T-helper 2 cell treated with Interferon-gamma antibody and Interleukin-4, amounts not matched to agents 100 ng/mL and 5 ng/mL, for 36 hours (primary cell): ENCODE data around the gene RAB4B. TPM values are rescaled to one million over a fixed set of nuclear protein-coding genes. Genes with fewer than 3 reads are reported as not detected.
"Not testable (repeated sequence)": the region's sequence is repeated elsewhere in the genome, so short reads cannot be mapped to it uniquely, and the experiment has no call there.

Source experiments
- intact Hi-C: fragments of 100-400 bp; cut with micrococcal nuclease; formaldehyde crosslinking; loops from one replicate; pipeline ENCODE4 v1.15.1; 2023
- total RNA-seq: library from RNA; stranded (reverse); gene quantifications from 2 replicates; pipeline ENCODE4 v1.2.3, GENCODE V29; 2022

Gene RAB4B
- total RNA-seq, 1 donor from 2014 or later = 45.6 TPM

DNA sequence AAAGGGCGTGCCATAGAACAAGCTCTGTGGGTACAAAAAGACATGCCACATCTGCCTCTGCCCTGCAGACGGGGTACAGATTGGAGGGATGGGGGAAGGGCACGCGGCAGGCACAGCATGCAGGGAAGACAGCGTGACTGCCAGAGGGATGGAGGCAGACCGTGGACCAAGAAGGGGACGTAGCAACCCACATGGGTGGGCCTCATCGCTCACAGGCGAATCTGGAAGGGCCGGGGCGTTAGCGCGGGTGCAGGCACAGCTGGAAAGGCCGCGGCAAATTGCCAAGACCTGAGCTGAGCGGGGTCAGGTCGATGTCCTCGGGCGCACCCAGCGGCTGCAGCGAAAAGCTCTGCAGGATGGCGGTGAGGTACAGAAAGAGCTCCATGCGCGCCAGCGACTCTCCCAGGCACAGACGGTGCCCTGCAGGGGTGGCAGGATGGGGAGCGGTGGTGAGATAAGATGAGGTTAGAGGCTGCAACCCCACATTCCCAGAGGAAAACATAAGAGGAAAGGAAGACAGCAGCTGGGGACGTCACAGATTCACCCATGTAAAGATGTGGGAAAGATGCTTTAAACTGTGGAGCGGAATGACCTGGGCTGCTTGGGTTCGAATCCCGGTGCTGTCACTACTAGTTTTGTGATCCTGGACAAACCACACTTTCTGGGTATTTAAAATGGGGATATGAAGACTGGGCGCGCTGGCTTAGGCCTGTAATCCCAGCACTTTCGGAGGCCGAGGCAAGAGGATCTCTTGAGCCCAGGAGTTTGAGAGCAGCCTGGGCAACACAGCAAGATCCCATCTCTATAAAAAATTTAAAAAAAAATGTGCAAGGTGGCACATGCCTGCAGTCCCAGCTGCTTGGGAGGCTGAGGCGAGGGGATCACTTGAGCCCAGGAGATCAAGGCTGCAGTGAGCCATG is 40.7 kb downstream of the RAB4B start:
- intact Hi-C loops = loop anchor here (1.0 kb wide), 1 partner anchor 155 kb away; no protein-coding TSS in a partner anchor

DNA sequence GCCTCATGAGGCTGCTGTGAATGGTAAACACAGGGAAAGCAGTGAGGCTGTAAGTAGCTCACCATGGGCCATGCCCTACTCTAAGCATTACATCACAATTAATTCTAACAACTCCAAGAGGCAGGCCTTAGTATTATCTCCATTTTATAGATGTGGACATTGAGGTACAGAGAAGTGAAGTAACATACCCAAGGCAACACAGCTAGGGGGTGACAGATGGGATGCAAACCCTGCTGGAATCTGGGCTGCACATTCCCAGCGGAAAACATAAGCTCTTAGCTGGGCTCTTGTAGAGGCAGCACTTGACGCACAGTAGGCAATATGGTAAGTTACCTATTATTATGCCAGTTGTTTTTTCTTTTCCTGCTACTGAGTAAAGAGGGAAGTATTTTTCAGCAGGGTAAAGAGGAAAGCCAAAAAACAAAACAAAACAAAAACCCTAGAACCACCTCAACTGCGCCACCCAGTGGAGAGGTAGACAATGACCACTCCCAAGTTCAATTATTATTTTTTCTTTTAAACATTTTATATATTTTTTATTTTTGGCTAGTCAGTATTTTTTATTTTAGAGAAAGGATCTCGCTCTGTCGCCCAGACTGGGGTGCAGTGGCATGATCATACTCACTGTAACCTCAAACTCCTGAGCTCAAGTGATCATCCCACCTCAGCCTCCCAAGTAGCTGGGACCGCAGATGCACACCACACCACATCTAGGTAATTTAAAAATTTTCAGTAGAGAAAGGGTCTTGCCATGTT is 41.6 kb downstream of the RAB4B start:
- intact Hi-C loops = loop anchor here (1.0 kb wide), 1 partner anchor 156 kb away; no protein-coding TSS in a partner anchor

GRCh38 chr19:40822161-40822560 is 44.1 kb downstream of the RAB4B start:
- intact Hi-C loops = no loop called here

GRCh38 chr19:40822704-40823553 is 44.9 kb downstream of the RAB4B start:
- intact Hi-C loops = not testable (repeated sequence)

DNA sequence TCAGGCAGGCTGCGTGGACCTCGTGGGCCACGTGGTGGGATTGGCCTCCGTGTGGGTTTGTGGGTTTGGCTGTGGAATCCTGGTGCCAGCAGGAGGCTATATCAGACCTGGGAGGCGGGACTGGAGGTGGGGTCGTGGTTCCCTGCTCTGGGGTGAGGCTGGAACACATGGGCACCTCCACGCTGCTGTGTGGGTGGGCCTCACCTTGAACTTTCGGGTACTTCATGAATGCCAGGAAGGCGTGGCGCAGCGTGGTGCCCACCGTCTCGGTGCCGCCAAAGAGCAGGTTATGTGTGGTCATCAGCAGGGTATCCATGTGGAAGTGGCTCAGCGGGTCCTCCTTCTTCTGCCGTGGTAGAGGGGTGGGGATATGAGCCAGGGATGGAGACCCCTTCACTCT is 46.9 kb downstream of the RAB4B start:
- intact Hi-C loops = not testable (repeated sequence)

DNA sequence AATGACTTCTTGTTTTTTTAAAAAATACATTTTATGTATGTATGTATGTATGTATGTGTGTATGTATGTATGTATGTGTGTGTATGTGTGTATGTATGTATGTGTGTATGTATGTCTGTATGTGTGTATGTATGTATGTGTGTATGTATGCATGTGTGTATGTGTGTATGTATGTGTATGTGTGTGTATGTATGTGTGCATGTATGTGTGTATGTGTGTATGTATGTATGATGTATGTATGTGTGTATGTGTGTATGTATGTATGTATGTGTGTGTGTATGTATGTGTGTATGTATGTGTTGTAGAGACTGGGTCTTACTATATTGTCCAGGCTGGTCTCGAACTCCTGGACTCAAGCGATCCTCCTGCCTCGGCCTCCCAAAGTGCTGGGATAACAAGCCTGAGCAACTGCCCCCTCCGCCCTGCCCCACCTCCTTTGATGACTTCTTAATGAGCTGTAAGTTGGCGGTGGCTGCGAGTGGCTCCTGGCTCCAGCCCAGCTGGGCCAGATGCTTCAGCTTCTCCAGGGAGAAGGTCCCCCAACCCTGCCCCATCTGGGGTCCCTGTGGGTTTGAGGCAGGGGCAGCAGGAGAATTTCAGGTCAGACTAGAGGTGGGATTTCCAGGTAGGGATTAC is 47.5 kb downstream of the RAB4B start:
- intact Hi-C loops = not testable (repeated sequence)

DNA sequence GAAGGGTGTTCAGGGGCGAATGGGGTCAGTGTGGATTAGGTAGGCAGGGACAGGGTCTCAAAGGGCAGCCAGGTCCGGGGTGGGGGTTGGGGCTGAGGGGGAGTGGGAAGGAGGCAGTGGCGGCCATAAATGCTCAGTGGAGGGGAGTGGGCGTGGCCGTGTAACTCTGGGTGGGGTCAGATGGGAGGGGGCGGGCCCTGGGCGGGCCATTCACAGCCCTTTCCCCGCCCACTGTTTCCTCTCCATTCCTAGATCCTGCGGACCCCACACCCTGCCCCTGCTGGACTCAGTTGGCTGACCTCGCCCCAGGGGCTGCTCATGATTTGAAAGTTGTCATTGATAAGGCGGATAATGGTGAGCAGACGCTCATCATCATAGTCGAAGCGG is 48.3 kb downstream of the RAB4B start:
- intact Hi-C loops = not testable (repeated sequence)

DNA sequence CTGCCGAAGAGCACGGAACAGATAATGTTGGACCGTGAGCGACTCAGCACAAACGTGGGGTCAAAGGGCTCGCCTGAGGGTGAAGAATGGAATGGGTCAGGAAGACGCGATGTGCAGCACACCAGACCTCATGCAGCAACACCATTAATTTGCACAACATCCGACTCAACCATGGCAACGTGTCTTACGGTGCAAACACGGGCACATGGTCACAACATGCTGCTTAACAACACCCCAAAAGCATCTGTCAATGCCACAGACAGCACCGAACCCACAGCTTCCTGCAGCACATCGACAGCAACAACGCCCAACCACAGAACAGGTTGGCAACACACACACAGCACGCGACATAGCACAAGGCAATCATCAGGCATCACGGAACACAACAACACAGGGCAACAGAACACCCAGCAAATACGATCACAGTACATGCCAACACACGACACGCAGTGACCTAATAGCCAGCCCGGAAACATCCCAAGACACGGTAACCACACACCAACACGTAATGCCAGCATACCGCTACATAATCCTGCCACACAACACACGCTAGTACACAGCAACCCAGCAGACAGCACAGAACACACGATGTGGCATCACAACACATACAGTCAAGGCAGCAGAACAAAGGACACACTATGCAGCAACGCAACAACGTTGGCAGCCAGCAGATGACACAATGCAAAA is 48.8 kb downstream of the RAB4B start:
- intact Hi-C loops = not testable (repeated sequence)

DNA sequence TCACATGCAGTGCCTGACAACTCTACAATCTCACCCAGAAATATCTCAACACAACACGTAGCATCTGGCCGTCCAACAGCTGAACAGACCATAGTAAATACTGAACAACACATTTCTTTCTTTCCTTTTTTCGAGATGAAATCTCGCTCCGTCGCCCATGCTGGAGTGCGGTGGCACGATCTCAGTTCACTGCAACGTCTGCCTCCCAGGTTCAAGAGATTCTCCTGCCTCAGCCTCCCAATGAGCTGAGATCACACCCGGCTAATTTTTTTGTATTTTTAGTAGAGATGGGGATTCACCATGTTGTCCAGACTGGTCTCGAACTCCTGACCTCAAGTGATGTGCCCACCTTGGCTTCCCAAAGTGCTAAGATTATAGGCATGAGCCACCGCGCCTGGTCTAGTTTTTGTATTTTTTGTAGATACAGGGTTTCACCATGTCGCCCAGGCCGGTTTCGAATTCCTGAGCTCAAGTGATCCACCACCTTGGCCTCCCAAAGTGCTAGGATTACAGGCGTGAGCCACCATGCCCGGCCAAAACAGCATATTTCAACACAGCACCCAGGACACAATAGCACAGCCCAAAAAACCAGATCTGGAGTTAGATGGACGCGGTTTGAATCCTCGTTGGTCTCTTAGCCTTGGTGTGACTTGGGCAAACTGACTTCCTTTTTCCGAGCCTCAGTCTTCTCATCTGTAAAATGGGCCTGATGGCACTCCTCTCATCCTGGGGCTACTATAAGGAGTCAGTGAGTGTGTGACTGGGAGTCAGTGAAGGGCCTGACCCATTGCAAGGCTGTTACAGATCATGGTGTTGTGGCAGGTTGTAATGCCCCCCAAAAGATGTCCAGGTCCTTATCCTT is 49.6 kb downstream of the RAB4B start:
- intact Hi-C loops = no loop called here

DNA sequence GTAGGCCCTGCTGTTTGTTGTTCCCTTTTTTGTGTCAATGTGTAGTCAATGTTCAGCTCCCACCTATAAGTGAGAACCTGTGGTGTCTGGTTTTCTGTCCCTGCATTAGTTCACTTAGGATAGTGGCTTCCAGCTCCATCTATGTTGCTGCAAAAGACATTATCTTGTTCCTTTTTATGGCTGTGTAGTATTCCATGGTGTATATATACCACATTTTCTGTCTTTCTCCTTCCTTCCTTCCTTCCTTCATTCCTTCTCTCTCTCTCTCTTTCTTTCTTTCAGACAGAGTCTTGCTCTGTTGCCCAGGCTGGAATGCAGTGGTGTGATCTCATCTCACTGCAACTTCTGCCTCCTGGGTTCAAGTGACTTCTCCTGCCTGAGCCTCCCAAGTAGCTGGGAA is 51.2 kb downstream of the RAB4B start:
- intact Hi-C loops = no loop called here

DNA sequence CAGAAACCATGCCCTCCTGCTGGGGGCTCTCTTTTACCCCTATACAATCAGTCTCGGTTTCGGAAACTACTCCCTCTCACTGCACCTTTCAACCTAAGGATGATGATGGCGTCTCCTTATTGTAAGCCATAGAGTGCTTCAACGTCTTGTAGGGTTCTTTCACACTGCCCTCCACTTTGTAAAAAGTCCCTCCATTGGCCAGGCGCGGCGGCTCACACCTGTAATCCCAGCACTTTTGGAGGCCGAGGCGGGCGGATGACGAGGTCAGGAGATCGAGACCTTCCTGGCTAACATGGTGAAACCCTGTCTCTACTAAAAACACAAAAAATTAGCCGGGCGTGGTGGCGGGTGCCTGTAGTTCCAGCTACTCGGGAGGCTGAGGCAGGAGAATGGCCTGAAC is 52.7 kb downstream of the RAB4B start:
- intact Hi-C loops = not testable (repeated sequence)

GRCh38 chr19:40831502-40832430 is 53.7 kb downstream of the RAB4B start:
- intact Hi-C loops = no loop called here

DNA sequence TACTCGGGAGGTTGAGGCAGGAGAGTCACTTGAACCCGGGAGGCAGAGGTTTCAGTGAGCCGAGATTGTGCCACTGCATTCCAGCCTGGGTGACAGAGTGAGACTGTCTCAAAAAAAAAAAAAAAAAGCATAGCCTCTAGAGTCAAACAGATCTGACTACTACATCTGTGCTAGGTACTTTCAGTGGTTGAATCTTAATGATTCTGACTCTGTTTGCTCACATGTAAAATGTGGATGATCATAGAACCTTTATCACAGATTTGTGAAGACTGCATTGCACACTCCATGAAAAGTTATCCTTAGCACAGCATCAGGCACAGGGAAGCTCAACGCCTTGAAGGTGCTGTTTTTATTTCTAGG is 54.4 kb downstream of the RAB4B start:
- intact Hi-C loops = not testable (repeated sequence)

DNA sequence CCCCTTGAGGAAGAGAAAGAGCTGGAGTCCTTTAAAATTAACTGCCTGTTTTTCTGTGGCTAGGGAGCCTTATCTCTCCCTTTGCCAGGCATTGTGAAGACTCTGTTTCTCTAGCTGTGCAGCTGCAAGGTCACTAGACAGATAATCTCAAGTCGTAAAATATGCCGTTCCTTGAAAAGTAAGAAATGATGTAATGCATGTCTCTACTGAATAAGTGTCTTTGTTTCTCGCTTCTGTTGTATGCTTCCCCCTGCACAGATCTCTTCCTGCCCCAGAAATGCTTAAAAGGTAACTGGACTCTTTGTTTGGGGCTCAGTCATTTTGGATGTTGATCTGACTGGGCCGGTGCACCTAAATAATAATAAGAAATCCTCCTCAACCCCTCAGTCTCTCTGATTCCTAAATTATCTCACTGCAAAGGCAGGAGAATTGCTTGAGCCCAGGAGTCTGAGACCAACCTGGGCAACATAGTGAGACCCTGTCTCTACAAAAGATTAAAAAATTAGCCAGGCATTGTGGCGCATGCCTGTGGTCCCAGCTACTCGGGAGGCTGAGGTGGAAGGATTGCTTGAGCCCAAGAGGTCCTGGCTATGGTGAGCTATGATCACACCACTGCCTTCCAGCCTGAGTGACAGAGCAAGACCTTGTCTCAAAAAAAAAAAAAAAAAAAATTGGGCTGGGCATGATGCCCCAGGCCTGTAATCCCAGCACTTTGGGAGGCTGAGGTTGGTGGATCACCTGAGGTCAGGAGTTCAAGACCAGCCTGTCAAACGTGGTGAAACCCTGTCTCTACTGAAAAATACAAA is 55.9 kb downstream of the RAB4B start:
- intact Hi-C loops = not testable (repeated sequence)

DNA sequence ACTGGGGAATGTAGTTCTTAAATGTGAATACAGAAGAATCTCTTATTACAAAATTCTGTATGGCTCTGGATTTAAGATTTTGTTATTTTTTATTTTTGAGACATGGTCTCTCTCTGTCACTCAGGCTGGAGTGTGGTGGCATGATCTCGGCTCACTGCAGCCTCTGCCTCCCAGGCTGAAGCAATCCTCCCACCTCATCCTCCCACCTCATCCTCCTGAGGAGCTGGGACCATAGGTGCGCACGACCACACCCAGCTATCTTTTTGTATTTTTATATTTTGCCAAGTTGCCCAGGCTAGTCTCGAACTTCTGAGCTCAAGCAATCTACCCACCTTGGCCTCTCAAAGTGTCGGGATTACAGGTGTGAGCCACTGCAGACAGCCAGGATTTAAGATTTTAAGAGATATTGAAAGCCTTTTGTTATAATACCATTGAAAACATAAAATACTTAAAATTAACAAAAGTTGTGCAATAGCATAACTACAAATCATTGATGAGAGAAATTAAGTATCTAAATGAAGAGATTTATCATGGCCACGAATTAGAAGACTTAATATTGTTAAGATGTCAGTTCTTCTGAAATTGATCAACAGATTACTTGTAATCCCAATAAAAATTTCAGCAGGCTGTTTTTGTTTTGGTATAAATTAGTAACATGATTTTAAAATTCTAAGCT is 58.8 kb downstream of the RAB4B start:
- intact Hi-C loops = no loop called here

- intact Hi-C loops = not testable (repeated sequence)
Observed at GRCh38 chr19:40838477-40838876, 60.4 kb downstream of the RAB4B start.

DNA sequence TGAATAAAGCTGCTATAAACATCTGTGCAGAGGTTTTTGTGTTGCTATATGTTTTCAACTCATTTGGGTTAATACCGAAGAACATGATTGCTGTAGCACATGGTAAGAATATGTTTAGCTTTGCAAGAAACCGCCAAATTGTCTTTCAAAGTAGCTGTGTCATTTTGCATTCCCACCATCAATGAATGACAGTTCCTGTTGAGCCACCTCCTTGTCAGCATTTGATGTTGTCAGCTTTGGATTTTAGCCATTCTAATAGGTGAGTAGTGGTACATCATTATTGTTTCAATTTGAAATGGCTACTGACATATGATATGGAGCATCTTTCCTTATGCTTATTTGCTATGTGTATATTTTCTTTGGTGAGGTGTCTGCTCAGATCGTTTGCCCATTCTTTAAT is 64.0 kb downstream of the RAB4B start:
- intact Hi-C loops = not testable (repeated sequence)
